Measurements from ENCODE around the gene HTR3C.
A peak's percentile ranks its signal among the peaks of the same experiment; 100 is the strongest.
"Not testable (repeated sequence)": the region's sequence is repeated elsewhere in the genome, so short reads cannot be mapped to it uniquely, and the experiment has no call there.

HTR3C gene, protein sequence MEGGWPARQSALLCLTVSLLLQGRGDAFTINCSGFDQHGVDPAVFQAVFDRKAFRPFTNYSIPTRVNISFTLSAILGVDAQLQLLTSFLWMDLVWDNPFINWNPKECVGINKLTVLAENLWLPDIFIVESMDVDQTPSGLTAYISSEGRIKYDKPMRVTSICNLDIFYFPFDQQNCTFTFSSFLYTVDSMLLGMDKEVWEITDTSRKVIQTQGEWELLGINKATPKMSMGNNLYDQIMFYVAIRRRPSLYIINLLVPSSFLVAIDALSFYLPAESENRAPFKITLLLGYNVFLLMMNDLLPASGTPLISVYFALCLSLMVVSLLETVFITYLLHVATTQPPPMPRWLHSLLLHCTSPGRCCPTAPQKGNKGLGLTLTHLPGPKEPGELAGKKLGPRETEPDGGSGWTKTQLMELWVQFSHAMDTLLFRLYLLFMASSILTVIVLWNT

DNA sequence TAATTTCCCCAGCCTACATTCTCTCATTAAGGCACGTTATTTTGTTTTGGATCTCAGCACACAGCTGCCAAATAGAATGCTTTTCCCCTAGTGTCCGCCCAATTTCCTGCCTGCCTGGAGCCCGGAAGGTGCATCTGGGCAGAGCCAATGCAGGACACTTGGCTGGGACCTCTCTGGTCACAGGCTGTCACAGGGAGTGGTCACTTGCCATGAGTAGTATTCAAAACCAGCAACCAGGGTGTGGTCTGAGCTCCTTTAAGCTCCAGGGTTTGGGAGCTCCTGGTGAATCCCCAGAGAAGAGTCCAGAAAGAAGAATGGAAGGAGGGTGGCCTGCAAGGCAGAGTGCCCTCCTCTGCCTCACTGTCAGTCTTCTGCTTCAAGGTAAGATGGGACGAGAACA lies at the start of gene HTR3C:
Gene HTR3C, plus strand, starts transcription at position 281 of the 400 bp plus-strand sequence. Its CDS starts 34 bp downstream, at position 315.
- DNase-seq = no peak

DNA sequence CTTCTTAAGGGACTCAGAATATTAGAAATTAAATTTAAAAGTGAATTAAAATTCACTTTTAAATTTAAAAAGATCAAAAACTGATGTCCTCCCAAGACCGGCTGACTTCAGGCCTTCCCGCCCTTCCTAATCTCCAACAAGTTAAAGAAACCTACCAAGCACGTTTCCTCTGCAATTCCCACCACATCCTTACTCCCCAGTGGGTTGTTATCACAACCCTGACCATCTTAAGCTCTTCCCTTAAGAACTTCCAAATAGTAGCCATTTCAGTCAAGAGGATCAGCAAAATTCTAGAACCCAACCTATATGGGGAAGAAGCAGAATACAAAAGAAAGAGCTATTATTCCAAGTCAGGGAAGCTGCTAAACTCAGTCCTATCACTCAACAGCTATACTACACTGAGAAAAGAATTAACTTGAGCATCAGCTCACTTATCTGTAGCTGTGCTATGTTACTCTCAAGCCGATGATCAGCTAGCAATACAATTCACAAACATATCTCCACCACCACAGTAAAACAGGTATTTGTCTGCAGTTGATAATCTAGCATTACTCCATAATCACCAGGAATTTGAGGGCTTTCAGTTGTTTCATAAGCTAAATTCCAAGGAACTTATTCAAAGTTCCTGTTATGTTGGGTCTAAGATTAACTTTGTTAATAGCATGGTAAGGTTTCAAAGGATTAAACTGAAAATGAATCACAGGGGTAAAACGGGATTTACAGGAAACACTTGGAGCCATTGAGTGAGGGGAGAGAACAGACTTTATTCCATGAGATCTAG lies 49.5 kb upstream of the HTR3C start:
- no peak for DNase-seq

DNA sequence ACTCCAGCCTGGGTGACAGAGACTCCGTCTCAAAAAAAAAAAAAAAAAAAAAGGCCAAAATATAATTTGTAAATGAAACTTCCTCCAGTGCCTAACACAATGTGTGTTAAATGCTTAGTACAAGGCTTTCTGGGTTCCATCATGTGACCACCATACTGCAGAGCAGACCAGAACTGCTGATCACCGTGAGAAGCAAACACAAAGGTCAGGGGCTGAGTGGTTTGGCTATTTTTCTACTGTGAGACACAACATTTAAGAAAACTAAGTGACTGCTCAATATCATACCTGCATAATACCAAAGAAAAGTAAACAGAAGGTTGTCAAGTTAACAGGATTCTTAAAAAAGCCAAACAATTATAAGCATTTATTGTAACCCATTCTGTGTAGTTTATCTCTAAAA lies 48.4 kb upstream of the HTR3C start:
- DNase-seq = no peak

DNA sequence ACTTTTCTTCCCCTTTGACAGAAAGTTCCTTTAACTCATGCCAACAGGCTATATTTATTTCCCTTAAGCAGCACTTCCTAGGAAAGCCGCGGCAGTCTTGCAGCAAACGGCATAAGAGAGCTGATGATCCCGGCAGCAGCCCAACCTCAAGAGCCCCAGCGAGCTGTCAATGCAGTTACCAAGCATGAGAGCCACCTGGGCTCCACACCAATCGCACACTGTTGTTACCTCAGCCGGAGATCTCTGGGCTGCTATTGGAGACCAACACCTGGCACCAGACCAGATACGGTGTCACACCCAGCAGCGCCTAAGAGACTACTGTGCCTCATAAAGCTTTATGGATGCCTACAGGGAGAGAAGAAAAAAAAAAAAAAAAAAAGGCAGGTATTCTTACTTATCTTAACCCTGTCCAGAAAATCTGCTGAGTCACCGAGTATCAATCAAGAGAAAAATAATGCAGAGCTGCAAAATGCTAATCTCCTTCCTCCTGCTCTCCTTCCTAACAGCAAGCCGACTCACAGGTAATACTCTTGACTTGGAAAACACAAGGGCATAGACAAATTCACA lies 46.8 kb upstream of the HTR3C start:
- DNase-seq = no peak

DNA sequence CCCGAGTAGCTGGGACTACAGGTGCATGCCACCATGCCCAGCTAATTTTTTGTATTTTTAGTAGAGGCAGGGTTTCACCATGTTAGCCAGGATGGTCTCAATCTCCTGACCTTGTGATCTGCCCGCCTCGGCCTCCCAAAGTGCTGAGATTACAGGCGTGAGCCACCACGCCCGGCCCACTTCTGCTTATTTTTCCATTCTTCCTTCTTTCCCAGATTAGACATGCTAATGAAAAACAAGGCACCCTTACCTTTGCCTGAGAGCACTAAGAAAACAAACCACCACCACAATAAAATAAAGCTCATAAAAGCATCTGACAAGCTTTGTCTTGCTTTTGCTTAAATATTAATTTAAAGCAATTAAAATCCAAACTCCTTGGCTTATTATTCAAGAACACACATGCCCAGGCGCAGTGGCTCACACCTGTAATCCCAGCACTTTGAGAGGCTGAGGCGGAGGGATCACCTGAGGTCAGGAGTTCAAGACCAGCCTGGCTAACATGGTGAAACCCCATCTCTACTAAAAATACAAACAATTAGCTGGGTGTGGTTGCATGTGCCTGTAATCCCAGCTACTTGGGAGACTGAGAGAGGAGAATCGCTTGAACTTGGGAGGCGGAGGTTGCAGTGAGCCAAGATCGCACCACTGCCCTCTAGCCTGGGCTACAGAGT lies 45.6 kb upstream of the HTR3C start:
- not testable (repeated sequence) for DNase-seq

DNA sequence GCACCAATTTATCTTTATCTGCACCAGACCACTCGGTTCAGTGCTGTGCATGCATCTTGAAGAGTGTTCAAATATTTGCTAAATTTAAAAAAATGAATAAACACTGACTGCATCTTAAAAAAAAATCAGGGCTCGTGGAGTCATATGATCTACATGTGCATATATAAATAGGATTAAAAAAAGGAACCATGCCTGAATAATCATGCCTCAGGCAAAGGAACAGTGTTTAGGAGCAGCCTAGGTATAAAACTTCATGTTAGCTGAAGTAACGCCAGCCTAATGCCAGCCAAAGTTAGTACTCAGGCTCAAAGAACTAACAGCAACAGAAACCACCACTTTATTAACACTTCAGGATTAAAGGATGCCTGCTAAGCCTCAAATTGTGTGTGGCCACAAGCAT lies 44.7 kb upstream of the HTR3C start:
- DNase-seq = no peak

DNA sequence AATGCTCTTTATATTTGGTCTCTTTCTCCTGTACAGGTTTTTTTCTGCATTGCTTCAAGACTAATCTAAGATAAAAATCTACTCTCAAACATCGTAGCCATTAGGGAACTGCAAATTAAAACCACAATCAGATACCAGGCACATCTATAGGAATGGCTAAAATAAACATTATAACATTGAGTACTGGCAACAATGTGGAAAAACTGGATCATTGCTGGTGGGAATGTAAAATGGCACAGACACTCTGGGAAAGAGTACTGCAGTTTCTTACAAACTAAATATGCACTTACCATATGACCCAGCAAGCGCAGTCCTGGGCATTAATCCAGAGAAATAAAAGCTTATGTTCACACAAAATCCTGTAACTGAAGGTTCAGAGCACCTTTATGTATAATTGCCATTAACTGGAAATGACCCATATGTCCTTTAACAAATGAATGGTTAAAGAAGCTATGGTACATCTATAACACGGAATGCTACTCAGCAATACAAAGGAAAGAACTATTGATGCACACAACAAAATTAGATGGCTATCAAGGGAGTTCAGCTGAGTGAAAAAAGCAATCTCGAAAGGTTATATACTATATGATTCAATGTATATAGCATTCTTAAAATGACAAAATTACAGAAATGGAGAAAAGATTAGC lies 41.5 kb upstream of the HTR3C start:
- DNase-seq = no peak

DNA sequence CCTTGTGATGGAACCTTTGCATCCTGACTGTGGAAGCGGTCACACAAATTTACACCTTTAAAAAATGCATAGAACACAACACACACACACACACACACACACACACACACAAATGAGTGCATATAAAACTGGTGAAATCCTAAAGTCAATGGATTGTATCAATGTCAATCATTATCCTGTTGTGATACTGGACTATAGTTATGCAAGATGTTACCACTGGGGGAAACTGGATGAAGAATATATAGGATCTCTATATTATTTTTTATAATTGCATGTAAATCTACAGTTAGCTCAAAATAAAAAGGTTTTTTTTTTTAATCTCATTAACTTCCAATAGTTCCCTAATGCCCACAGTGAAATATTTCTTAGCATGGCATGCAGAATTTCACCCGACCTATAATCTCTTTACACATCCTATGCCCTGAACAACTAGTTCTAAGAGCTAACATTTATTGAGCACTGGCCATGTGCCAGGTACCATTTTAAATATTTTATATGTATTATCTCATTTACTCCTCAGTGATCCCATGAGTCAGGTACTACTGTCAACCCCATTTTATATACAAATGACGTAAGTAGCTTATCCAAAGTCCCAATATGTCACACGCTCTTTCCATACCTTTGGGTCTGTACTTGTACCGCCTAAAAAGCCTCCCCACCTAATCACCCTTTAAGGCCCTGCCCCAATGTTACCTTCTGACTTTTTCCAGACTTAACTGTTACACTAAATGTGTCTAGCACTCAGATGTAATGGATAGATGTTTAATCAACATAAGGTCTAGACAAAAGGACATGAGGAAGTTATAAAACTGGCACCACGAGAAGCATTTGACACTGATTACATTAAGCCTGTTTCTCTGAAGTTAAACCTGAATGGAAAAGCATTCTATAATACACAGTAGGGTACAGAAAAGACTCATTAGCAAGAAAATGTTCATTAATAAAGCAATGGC lies 40.6 kb upstream of the HTR3C start:
- DNase-seq = no peak

DNA sequence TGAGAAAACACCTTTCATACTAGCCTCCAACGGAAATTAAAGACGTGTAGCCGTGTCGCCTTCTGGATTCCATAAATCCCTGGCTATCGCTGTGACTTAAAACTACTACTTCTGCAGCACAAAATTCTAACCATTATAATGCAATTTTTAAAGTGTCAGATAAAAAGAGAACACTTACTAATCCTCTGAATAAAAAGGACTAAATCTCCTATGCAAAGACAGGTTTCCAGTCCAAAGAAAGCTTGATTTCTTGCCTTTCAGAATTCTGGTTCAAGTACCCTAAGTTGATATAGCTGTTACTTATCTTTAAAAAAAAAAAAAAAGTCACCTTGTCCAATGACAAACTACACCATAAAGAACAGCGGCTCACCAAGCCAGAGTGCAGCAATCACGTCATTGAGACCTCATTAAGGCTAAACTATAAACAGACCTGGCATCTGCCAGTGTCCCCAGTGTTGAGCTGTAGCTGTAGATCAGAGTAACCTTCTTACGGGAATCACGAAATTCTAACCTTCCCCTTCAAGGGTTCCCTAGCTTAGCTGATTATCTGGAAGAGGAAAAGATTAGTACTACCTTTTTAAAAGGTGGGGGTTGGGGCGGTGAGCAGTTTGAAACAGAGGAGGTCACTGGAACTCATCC lies 37.3 kb upstream of the HTR3C start:
- DNase-seq = no peak

DNA sequence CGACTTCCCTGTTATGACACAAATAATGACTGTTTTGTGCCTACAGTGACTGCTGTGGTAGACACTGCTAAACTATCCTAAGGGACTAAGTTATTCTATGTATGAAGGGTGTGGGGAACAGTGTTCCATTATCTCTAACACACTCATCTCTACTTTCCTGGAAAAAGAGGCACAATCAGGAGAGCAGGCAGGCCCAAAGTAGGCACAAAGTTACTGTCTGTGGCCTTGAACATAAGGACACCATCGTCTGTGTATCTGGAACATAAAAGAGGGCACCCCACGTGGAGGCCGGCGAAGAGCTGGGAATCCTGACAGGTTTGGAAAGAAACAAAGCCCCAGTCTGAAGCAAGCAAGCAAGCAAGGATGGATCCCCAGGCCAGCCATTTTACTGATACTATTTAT lies 36.7 kb upstream of the HTR3C start:
- no peak for DNase-seq

DNA sequence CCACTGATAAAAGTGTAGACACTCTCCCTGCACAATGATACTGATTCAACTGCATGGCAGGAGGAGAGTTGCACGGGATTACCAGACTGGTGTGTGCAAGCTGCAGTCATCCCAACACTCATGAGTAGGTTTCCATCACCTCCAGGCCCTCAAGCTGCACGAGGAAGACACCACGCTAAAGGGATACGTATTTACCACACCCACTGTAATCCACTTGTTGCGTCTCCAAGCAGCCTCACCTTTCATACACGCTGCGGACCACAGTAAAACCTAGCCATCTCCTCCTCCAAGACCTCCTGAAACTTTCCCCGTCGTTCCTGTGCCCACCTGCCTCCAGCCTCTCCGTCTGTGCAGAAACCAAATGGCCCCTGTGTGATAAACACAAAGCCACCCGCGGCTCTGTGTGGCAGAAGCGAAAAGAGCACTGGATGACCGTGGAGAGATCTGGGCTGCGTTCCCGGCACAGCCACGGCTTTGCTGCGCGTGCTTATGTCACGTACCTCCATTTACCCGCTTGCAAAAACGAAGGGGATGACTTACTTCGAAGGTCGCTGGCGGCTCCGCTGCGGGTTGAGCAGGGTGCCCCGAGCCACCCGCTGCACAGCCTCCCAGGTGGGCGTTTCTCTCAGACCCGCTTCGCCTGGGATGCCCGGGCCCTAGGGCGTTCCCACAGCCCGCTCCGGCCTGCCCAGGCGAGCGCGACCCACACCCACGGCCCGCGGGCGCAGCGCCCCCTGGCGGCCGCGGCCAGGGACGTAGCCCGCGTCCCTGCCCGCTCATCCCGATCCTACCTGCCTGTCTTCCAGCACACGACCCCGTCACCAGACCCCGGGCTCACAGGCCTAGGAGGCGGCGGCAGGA lies 35.8 kb upstream of the HTR3C start:
- peak; percentile 52 for DNase-seq

DNA sequence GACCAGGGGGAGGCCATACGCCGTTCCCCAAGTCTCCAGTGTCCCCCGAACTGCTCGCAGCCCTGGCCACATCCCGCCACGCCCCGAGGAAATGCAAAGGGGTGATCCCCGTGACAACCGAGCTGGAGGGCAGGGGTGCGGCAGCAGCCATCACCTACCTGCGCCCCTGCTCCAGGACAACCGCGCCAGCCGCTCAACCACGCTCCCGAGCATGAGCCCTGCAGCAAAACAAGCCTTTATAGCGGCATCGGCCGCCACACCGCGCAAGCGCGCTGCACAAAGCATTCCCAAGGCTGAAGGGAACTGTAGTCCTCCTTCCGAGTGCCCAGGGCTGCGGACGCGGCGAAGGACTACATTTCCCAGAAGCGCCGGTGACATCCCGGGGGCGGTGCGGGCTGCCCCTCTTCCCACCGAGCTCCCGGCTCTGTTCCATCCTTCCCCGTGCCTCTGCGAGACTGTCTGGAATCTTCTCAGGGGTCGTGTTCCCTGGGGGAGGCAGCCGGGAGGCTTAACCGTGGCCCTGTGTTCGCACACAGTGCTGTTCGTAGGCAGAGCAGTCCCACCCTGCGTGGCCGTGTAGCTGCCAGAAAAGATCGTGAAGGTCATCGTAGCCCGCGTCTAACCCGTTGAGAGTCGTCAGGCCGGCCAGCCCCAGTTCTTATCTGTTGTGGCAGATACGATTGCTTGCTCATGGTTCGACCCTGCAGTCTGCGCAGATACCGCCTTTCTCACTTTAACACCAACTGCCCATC lies 35.0 kb upstream of the HTR3C start, which contains the start of gene ABCC5:
Gene ABCC5, minus strand, starts transcription at position 213 of the 752 bp plus-strand sequence. CDS start 3,492 bp downstream, outside the sequence.
- DNase-seq = peak; percentile 86

DNA sequence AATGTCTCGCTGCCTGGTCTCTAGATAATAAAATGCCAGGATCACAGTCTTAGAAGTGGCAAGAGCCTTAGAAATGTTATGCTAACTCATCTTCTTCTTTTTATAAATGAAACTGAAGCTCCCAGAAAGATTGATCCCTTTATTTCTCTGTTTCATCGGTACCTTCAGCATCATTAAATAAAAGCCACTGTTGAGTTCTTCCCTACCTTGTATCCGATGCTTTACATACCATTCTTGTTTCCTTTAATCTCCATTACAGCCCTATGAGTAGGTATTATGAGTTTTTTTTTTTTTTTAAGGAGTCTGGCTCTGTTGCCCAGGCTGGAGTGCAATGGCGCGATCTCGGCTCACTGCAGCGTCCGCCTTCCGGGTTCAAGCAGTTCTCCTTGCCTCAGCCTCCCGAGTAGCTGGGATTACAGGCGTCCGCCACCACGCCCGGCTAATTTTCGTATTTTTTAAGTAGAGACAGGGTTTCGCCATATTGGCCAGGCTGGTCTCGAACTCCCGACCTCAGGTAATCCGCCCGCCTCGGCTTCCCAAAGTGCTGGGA lies 34.3 kb upstream of the HTR3C start:
- DNase-seq = no peak

DNA sequence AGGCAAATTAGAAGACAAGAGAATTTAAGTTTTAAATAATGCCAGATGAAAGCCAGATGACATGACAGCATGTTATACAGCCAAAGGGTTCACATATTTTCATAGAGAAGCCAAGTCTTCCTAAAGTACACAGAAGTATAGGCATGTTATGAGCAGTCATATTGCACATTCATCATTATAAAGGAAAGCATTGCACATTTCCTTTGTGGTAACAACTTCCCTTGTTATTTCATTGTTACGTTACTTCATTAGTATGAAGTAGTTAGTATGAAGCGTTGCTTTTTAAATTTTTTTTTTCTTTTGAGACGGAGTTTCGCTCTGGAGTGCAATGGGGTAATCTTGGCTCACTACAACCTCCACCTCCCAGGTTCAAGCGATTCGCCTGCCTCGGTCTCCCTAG lies 30.5 kb upstream of the HTR3C start:
- DNase-seq = no peak

DNA sequence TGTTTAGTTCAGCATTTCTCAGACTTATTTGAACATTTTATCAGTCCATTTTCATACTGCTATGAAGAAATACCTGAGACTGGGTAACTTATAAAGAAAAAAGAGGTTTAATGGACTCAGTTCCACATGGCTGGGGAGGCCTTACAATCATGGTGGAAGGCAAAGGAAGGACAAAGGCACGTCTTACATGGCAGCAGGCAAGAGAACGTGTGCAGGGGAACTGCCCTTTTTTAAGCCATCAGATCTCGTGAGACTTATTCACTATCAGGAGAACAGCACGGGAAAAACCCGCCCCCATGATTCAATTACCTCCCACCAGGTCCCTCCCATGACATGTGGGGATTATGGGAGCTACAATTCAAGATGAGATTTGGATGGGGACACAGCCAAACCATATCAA lies 27.6 kb upstream of the HTR3C start:
- not testable (repeated sequence) for DNase-seq

DNA sequence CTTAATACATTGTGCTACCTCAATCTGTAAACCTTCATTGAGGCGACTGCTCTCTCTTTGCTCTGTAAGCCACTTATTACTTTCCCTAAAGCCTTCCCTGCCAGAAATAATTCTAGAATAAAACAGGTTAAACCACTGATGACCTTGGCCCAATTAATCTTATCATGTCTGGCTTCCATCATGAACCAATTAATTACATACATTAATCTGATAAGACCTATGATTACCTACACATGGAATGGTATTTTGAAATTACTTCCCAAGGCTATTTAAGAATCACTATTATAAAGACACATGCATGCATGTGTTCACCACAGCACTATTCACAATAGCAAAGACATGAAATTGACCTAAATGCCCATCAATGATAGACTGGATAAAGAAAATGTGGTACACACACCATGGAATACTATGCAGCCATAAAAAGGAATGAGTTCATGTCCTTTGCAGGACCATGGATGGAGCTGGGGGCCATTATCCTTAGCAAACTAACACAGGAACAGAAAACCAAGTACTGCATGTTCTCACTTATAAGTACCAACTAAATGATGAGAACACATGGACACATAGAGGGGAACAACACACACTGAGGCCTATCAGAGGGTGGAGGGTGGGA lies 24.5 kb upstream of the HTR3C start:
- not testable (repeated sequence) for DNase-seq

DNA sequence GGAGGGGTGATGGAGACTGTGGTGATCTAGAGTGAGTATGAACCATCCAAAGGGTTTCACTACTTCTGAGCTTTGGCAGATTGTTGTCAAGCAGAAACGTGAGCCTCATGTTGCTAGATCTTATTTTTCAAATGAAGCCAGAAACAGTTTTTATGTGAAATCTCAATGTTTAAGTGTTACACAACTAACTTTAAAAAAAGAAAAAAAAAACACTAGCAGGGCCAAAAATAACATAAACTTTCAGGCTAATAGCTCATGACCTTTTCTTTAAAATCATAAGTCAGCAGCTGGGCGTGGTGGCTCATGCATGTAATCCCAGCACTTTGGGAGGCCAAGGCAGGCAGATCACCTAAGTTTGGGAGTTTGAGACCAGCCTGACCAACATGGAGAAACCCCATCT lies 23.4 kb upstream of the HTR3C start:
- no peak for DNase-seq

DNA sequence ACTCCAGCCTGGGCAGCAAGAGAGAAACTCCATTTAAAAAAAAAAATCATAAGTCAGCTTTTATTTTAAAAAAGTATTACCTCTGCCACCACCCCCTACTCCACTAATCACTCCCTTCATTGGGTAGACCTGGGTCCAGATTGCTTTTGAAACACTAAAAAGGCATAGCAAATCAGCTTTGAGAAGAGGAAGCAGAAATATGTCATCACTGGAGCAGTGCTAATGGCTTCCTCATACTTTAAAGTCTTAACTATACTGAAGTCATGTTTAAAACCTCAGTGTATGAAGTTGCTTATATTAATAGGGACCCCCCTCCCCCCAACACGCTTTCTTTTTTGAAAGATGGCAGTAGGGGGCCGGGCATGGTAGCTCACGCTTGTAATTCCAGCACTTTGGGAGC lies 22.3 kb upstream of the HTR3C start:
- DNase-seq = no peak

Data from activated naive CD4-positive, alpha-beta T cell treated with Interleukin-2 at 50 U/mL for 16 hours (primary cell).